H1 (cell line): Measurements from ENCODE around the gene BAIAP2. TPM values are rescaled to one million over a fixed set of nuclear protein-coding genes. Genes with fewer than 3 reads are reported as not detected.

Experiments
- BACH1 ChIP-seq: IDR thresholded peaks from 2 replicates; pipeline ENCODE4 v1.6.1; 2012; ENCODE audit warnings: low read length, improper control_type of control experiment
- CBX5 ChIP-seq: fragments of 300-800, 300-1000 bp; sonication (generic); IDR thresholded peaks from 2 replicates; pipeline ENCODE4 v1.7.1; 2016; ENCODE audit warnings: antibody characterized with exemption, low read length, low read depth
- CHD2 ChIP-seq: IDR thresholded peaks from 2 replicates; pipeline ENCODE4 v1.6.1; 2012; ENCODE audit warnings: low read length, improper control_type of control experiment
- CTBP2 ChIP-seq: IDR thresholded peaks from 2 replicates; pipeline ENCODE4 v1.7.0; 2011; ENCODE audit warnings: borderline replicate concordance, mild to moderate bottlenecking, moderate library complexity, mixed read lengths, low read length; ENCODE audit not compliant: insufficient read depth, insufficient read length
- JUND ChIP-seq: IDR thresholded peaks from 2 replicates; pipeline ENCODE4 v1.6.1; 2011; ENCODE audit warnings: mild to moderate bottlenecking, improper control_type of control experiment, low read length
- POU5F1 ChIP-seq: IDR thresholded peaks from 2 replicates; pipeline ENCODE4 v1.6.1; 2011; ENCODE audit warnings: low read depth, mild to moderate bottlenecking, low read length, moderate library complexity
- SP4 ChIP-seq: IDR thresholded peaks from 2 replicates; pipeline ENCODE4 v1.6.1; 2012; ENCODE audit warnings: low read length, inconsistent platforms
- SRF ChIP-seq: IDR thresholded peaks from 2 replicates; pipeline ENCODE4 v1.6.1; 2011; ENCODE audit warnings: mild to moderate bottlenecking, low read depth, low read length, moderate library complexity
- SUZ12 ChIP-seq: fragments of 200-600 bp; sonication (generic); IDR thresholded peaks from 2 replicates; pipeline ENCODE4 v1.6.1; 2012; ENCODE audit warnings: mild to moderate bottlenecking, inconsistent platforms, low read length, moderate library complexity, mixed read lengths
- TAF7 ChIP-seq: optimal IDR thresholded peaks from 2 replicates; pipeline ENCODE3; 2011; ENCODE audit warnings: low read depth, mild to moderate bottlenecking, inconsistent platforms, low read length, moderate library complexity, borderline replicate concordance
- TCF12 ChIP-seq: IDR thresholded peaks from 2 replicates; pipeline ENCODE4 v1.6.1; 2011; ENCODE audit warnings: low read depth, mild to moderate bottlenecking, low read length
- polyA plus RNA-seq, 7 experiments: library from polyadenylated mRNA; depleted of rRNA in 3 of 7; stranded (reverse) in 5 of 7; unstranded in 2 of 7; fragments of >200 nt in 5 of 7; fragments of 200-250 nt in 2 of 7; gene quantifications; 1 replicate in 5 of 7; 2 replicates in 1 of 7; 4 replicates in 1 of 7; pipeline versions ENCODE4 v1.2.1 to v1.2.3, GENCODE V29; 2011 to 2013; ENCODE audit warnings: missing spikeins in 2 of 7, mixed read lengths in 2 of 7
- total RNA-seq: library from RNA; stranded (reverse); fragmentation: NEBNext Ultra II Directional; extraction: Animal tissue kit (Norgen Biotek cat#: 25700); gene quantifications from 2 replicates; pipeline ENCODE4 v1.2.1, GENCODE V29; 2021
- TF ChIP-seq, protein P1 (sequence below): fragments of 300-600 bp; sonication (generic); IDR thresholded peaks from 2 replicates; pipeline ENCODE4 v1.7.1; 2012; ENCODE audit warnings: low read length, moderate library complexity, mild to moderate bottlenecking, inconsistent platforms; ENCODE audit not compliant: insufficient replicate concordance

BAIAP2 gene
- total and polyA plus RNA-seq, 2 of the 8 experiments (the other 6 are each of a cell fraction or from before 2014, with no cell fraction given) = 10.0 to 22.8 TPM

DNA sequence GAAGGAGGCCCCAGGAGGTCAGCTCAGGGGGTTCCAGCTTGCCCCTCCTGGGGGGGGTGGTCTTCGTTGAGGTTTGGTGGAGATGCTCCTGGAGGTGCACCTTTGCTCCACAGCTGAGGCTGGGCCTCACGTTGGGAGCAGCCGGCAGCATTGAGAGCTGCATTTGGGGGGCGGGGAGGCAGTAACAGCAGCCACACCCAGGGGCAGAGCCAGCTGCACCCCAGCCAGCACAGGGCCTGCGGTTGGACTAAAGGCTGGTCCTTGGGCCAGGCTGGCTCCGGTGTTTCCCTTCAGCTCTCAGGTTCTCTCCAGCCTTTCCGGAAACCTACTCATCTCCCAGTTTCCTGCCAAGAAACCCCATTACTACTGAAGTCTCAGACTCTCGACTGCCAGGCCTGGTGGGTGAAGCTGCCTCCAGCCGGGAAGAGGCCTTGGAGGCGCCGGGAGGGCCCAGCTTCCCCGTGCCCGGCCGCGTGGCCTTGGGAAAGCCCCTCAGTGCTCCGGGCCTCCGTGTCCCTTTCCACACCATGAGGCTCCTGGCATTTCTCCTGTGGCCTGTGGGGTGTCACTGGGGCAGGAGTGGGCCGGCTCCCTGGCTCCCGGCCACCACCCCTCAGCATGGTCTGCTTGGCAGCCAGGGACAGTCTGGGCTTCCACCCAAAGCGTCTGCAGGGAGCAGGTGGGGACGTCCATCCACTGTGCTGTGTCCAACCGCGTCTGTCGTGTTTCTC is 14.0 kb upstream of the BAIAP2 start (continued):
- TF ChIP-seq, protein P1, sequence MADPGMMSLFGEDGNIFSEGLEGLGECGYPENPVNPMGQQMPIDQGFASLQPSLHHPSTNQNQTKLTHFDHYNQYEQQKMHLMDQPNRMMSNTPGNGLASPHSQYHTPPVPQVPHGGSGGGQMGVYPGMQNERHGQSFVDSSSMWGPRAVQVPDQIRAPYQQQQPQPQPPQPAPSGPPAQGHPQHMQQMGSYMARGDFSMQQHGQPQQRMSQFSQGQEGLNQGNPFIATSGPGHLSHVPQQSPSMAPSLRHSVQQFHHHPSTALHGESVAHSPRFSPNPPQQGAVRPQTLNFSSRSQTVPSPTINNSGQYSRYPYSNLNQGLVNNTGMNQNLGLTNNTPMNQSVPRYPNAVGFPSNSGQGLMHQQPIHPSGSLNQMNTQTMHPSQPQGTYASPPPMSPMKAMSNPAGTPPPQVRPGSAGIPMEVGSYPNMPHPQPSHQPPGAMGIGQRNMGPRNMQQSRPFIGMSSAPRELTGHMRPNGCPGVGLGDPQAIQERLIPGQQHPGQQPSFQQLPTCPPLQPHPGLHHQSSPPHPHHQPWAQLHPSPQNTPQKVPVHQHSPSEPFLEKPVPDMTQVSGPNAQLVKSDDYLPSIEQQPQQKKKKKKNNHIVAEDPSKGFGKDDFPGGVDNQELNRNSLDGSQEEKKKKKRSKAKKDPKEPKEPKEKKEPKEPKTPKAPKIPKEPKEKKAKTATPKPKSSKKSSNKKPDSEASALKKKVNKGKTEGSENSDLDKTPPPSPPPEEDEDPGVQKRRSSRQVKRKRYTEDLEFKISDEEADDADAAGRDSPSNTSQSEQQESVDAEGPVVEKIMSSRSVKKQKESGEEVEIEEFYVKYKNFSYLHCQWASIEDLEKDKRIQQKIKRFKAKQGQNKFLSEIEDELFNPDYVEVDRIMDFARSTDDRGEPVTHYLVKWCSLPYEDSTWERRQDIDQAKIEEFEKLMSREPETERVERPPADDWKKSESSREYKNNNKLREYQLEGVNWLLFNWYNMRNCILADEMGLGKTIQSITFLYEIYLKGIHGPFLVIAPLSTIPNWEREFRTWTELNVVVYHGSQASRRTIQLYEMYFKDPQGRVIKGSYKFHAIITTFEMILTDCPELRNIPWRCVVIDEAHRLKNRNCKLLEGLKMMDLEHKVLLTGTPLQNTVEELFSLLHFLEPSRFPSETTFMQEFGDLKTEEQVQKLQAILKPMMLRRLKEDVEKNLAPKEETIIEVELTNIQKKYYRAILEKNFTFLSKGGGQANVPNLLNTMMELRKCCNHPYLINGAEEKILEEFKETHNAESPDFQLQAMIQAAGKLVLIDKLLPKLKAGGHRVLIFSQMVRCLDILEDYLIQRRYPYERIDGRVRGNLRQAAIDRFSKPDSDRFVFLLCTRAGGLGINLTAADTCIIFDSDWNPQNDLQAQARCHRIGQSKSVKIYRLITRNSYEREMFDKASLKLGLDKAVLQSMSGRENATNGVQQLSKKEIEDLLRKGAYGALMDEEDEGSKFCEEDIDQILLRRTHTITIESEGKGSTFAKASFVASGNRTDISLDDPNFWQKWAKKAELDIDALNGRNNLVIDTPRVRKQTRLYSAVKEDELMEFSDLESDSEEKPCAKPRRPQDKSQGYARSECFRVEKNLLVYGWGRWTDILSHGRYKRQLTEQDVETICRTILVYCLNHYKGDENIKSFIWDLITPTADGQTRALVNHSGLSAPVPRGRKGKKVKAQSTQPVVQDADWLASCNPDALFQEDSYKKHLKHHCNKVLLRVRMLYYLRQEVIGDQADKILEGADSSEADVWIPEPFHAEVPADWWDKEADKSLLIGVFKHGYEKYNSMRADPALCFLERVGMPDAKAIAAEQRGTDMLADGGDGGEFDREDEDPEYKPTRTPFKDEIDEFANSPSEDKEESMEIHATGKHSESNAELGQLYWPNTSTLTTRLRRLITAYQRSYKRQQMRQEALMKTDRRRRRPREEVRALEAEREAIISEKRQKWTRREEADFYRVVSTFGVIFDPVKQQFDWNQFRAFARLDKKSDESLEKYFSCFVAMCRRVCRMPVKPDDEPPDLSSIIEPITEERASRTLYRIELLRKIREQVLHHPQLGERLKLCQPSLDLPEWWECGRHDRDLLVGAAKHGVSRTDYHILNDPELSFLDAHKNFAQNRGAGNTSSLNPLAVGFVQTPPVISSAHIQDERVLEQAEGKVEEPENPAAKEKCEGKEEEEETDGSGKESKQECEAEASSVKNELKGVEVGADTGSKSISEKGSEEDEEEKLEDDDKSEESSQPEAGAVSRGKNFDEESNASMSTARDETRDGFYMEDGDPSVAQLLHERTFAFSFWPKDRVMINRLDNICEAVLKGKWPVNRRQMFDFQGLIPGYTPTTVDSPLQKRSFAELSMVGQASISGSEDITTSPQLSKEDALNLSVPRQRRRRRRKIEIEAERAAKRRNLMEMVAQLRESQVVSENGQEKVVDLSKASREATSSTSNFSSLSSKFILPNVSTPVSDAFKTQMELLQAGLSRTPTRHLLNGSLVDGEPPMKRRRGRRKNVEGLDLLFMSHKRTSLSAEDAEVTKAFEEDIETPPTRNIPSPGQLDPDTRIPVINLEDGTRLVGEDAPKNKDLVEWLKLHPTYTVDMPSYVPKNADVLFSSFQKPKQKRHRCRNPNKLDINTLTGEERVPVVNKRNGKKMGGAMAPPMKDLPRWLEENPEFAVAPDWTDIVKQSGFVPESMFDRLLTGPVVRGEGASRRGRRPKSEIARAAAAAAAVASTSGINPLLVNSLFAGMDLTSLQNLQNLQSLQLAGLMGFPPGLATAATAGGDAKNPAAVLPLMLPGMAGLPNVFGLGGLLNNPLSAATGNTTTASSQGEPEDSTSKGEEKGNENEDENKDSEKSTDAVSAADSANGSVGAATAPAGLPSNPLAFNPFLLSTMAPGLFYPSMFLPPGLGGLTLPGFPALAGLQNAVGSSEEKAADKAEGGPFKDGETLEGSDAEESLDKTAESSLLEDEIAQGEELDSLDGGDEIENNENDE = no peak
- TF ChIP-seq SP4 = no peak
- TF ChIP-seq BACH1 = no peak
- no peak for TF ChIP-seq POU5F1
- TF ChIP-seq TCF12 = no peak
- no peak for TF ChIP-seq JUND
- no peak for TF ChIP-seq SUZ12
- no peak for TF ChIP-seq CBX5
- no peak for TF ChIP-seq SRF
- no peak for TF ChIP-seq CHD2
- no peak for TF ChIP-seq CTBP2
- no peak for TF ChIP-seq TAF7
